H1 (cell line): ENCODE measurements around the gene SAAL1. TPM values are rescaled to one million over a fixed set of nuclear protein-coding genes. Genes with fewer than 3 reads are reported as not detected.

Experiments used
- CTCF ChIA-PET: fragments of 300-600 bp; sonication (Branson Sonifier 250); formaldehyde crosslinking; loops from one replicate; lab custom pipeline; 2021; ENCODE audit not compliant: partially characterized antibody; lab: Charles Lee
- POLR2A ChIA-PET: fragments of 300-600 bp; sonication (Branson Sonifier 250); formaldehyde crosslinking; loops from one replicate; lab custom pipeline; 2021; ENCODE audit warnings: inconsistent platforms; ENCODE audit not compliant: partially characterized antibody; lab: Charles Lee
- DNase-seq, 2 experiments: peaks; one replicate each; pipeline versions ENCODE4 v3.0.0 to v3.0.0-alpha.2; 2010 to 2022; ENCODE audit warnings: low spot score in 2 of 2, low read depth in 1 of 2, mixed read lengths in 1 of 2
- FAIRE-seq: peaks from 2 replicates; lab custom pipeline; 2011; peaks lifted over from hg19 to GRCh38; lab: Jason Lieb, UNC
- H2AFZ ChIP-seq: 2 replicates; pipeline ENCODE4 v1.8.1; 2012; ENCODE audit warnings: low read length, inconsistent platforms
- H2AK5ac ChIP-seq: 2 replicates; pipeline ENCODE4 v1.6.1; 2013; ENCODE audit warnings: low read depth, low read length
- H2BK120ac ChIP-seq: replicated peaks from 2 replicates; pipeline ENCODE3; 2013; ENCODE audit warnings: low read depth, low read length, inconsistent platforms
- H2BK12ac ChIP-seq: 2 replicates; pipeline ENCODE4 v1.6.1; 2013; ENCODE audit warnings: low read depth, low read length
- H2BK15ac ChIP-seq: 2 replicates; pipeline ENCODE4 v1.6.1; 2013; ENCODE audit warnings: low read length
- H2BK20ac ChIP-seq: 2 replicates; pipeline ENCODE4 v1.6.1; 2013; ENCODE audit warnings: low read length
- H2BK5ac ChIP-seq: 2 replicates; pipeline ENCODE4 v1.6.1; 2013; ENCODE audit warnings: low read depth, low read length
- H3K14ac ChIP-seq: 2 replicates; pipeline ENCODE4 v1.6.1; 2013; ENCODE audit warnings: inconsistent platforms; ENCODE audit not compliant: insufficient read length
- H3K18ac ChIP-seq: 2 replicates; pipeline ENCODE4 v1.6.1; 2013; ENCODE audit warnings: low read length; ENCODE audit errors: extremely low read depth
- H3K23ac ChIP-seq: 2 replicates; pipeline ENCODE4 v1.6.1; 2013; ENCODE audit warnings: inconsistent platforms; ENCODE audit not compliant: insufficient read length
- H3K23me2 ChIP-seq: 2 replicates; pipeline ENCODE4 v1.6.1; 2013; ENCODE audit warnings: low read depth, low read length
- H3K27ac ChIP-seq: 2 replicates; pipeline ENCODE4 v1.6.1; 2011; ENCODE audit warnings: low read depth, low read length, inconsistent platforms
- H3K27me3 ChIP-seq, 4 experiments: replicated peaks in 1 of 4; 1 replicate in 1 of 4; 2 replicates in 3 of 4; pipeline versions ENCODE4 v1.6.1 to v1.8.1; 2011 to 2013; ENCODE audit warnings: low read length in 3 of 4, mild to moderate bottlenecking in 3 of 4, inconsistent platforms in 2 of 4, mixed read lengths in 2 of 4, moderate library complexity in 1 of 4; ENCODE audit not compliant: control insufficient read depth in 3 of 4, insufficient read depth in 3 of 4; ENCODE audit errors: extremely low read depth in 1 of 4
- H3K36me3 ChIP-seq, 4 experiments: 2 replicates each; pipeline versions ENCODE4 v1.6.1 to v1.8.1; 2011 to 2013; ENCODE audit warnings: mild to moderate bottlenecking in 4 of 4, low read length in 3 of 4, moderate library complexity in 2 of 4, control low read depth in 1 of 4, inconsistent platforms in 1 of 4; ENCODE audit not compliant: insufficient read depth in 4 of 4, control insufficient read depth in 2 of 4
- H3K4ac ChIP-seq: replicated peaks from 2 replicates; pipeline ENCODE3; 2013; ENCODE audit warnings: low read length, low read depth, mixed read lengths, inconsistent platforms; ENCODE audit not compliant: insufficient read length
- H3K4me1 ChIP-seq, 4 experiments: replicated peaks in 1 of 4; 1 replicate in 1 of 4; 2 replicates in 3 of 4; pipeline versions ENCODE4 v1.6.1 to v1.8.1; 2011 to 2013; ENCODE audit warnings: low read length in 3 of 4, inconsistent platforms in 2 of 4, mixed read lengths in 1 of 4; ENCODE audit not compliant: insufficient read depth in 4 of 4, control insufficient read depth in 3 of 4
- H3K4me2 ChIP-seq, 2 experiments: 2 replicates each; pipeline versions ENCODE4 v1.6.1 to v1.8.1; 2011 to 2013; ENCODE audit warnings: low read depth in 2 of 2, low read length in 2 of 2, control low read depth in 1 of 2, inconsistent platforms in 1 of 2, mild to moderate bottlenecking in 1 of 2; ENCODE audit not compliant: insufficient read depth in 1 of 2
- H3K4me3 ChIP-seq, 4 experiments: fragments of 200-600, 300-600 bp in 1 of 4; sonication (generic), shearing (Covaris generic), sonication (Bioruptor Twin) in 1 of 4; 2 replicates each; pipeline versions ENCODE4 v1.5.1 to v1.8.1; 2011 to 2016; ENCODE audit warnings: low read length in 4 of 4, low read depth in 3 of 4, control low read depth in 2 of 4, inconsistent platforms in 2 of 4, mild to moderate bottlenecking in 2 of 4, mixed read lengths in 1 of 4, moderate library complexity in 1 of 4; ENCODE audit not compliant: insufficient read depth in 2 of 4; ENCODE audit errors: extremely low read depth in 1 of 4
- H3K56ac ChIP-seq: replicated peaks from 2 replicates; pipeline ENCODE3; 2013; ENCODE audit warnings: low read depth, mild to moderate bottlenecking, mixed read lengths, low read length, inconsistent platforms; ENCODE audit not compliant: insufficient read length
- H3K79me1 ChIP-seq: 2 replicates; pipeline ENCODE4 v1.6.1; 2013; ENCODE audit warnings: low read depth, low read length, control low read depth
- H3K79me2 ChIP-seq, 2 experiments: 2 replicates each; pipeline versions ENCODE4 v1.6.1 to v1.8.1; 2012 to 2013; ENCODE audit warnings: low read length in 2 of 2, mild to moderate bottlenecking in 2 of 2, inconsistent platforms in 1 of 2; ENCODE audit not compliant: insufficient read depth in 2 of 2, control insufficient read depth in 1 of 2
- H3K9ac ChIP-seq, 4 experiments: replicated peaks in 1 of 4; 1 replicate in 1 of 4; 2 replicates in 3 of 4; pipeline versions ENCODE4 v1.6.1 to v1.8.1; 2011 to 2013; ENCODE audit warnings: low read depth in 3 of 4, low read length in 3 of 4, control low read depth in 2 of 4, mild to moderate bottlenecking in 2 of 4, moderate library complexity in 2 of 4, inconsistent platforms in 1 of 4; ENCODE audit errors: extremely low read depth in 1 of 4
- H3K9me3 ChIP-seq, 2 experiments: 2 replicates each; pipeline versions ENCODE4 v1.6.1 to v1.8.1; 2012 to 2013; ENCODE audit warnings: mild to moderate bottlenecking in 2 of 2, moderate library complexity in 2 of 2, control low read depth in 1 of 2, inconsistent platforms in 1 of 2, low read depth in 1 of 2, low read length in 1 of 2, mixed read lengths in 1 of 2; ENCODE audit not compliant: insufficient read depth in 2 of 2
- H4K20me1 ChIP-seq, 2 experiments: replicated peaks in 1 of 2; 2 replicates each; pipeline versions ENCODE3 to v1.8.1; 2011 to 2013; ENCODE audit warnings: inconsistent platforms in 2 of 2, low read length in 2 of 2, mild to moderate bottlenecking in 1 of 2; ENCODE audit not compliant: insufficient read depth in 2 of 2, control insufficient read depth in 1 of 2
- H4K5ac ChIP-seq: 2 replicates; pipeline ENCODE4 v1.6.1; 2013; ENCODE audit warnings: low read length, low read depth, mixed read lengths, inconsistent platforms; ENCODE audit not compliant: insufficient read length
- H4K8ac ChIP-seq: 2 replicates; pipeline ENCODE4 v1.8.0; 2013; ENCODE audit warnings: mild to moderate bottlenecking, moderate library complexity, low read length, inconsistent platforms; ENCODE audit not compliant: insufficient read depth; ENCODE audit errors: extremely low read depth
- H4K91ac ChIP-seq: replicated peaks from 2 replicates; pipeline ENCODE3; 2013; ENCODE audit warnings: low read length, mixed read lengths, inconsistent platforms; ENCODE audit not compliant: insufficient read length
- ASH2L ChIP-seq: fragments of 200-600, 300-600 bp; sonication (generic); IDR thresholded peaks from one replicate; pipeline ENCODE4 v1.7.1; 2017; ENCODE audit warnings: low read length
- BACH1 ChIP-seq: IDR thresholded peaks from 2 replicates; pipeline ENCODE4 v1.6.1; 2012; ENCODE audit warnings: low read length, improper control_type of control experiment
- CHD1 ChIP-seq: IDR thresholded peaks from 2 replicates; pipeline ENCODE4 v1.6.1; 2012; ENCODE audit warnings: low read depth, low read length, improper control_type of control experiment
- EP300 ChIP-seq, 2 experiments: IDR thresholded peaks; 1 replicate in 1 of 2; 2 replicates in 1 of 2; pipeline ENCODE4 v1.6.1; 2011 to 2012; ENCODE audit warnings: low read depth in 2 of 2, low read length in 2 of 2, mild to moderate bottlenecking in 2 of 2, borderline replicate concordance in 1 of 2, inconsistent platforms in 1 of 2, moderate library complexity in 1 of 2
- PHF8 ChIP-seq: fragments of 200-600 bp; sonication (generic); conservative IDR thresholded peaks from 2 replicates; pipeline ENCODE4 v1.7.1; 2012; ENCODE audit warnings: low read depth, mild to moderate bottlenecking, inconsistent platforms, low read length, moderate library complexity
- POLR2A ChIP-seq, 2 experiments: IDR thresholded peaks; 1 replicate in 1 of 2; 2 replicates in 1 of 2; pipeline ENCODE4 v1.6.1; 2011; ENCODE audit warnings: low read depth in 2 of 2, low read length in 2 of 2, mild to moderate bottlenecking in 2 of 2; ENCODE audit errors: control extremely low read depth in 1 of 2
- POU5F1 ChIP-seq: IDR thresholded peaks from 2 replicates; pipeline ENCODE4 v1.6.1; 2011; ENCODE audit warnings: low read depth, mild to moderate bottlenecking, low read length, moderate library complexity
- SUZ12 ChIP-seq: fragments of 200-600 bp; sonication (generic); IDR thresholded peaks from 2 replicates; pipeline ENCODE4 v1.6.1; 2012; ENCODE audit warnings: mild to moderate bottlenecking, inconsistent platforms, low read length, moderate library complexity, mixed read lengths
- TEAD4 ChIP-seq: IDR thresholded peaks from 2 replicates; pipeline ENCODE4 v1.6.1; 2012; ENCODE audit warnings: low read depth, low read length, inconsistent platforms, mixed read lengths
- WGBS, 2 experiments: shearing (Covaris generic) in 1 of 2; methylation state at CpG; one replicate each; pipeline versions ENCODE4 v1.1.6 to v1.1.7; 2013 to 2015; ENCODE audit warnings: low lambda C conversion rate in 2 of 2, mixed read lengths in 2 of 2, inconsistent platforms in 1 of 2, low coverage in 1 of 2, missing lambda C conversion rate in 1 of 2; ENCODE audit not compliant: insufficient replicate concordance in 2 of 2, insufficient coverage in 1 of 2, insufficient read length in 1 of 2; ENCODE audit errors: extremely low coverage in 1 of 2, missing lambda C conversion rate in 1 of 2; 5-methylcytosine and 5-hydroxymethylcytosine counted together
- polyA plus RNA-seq, 7 experiments: library from polyadenylated mRNA; depleted of rRNA in 3 of 7; stranded (reverse) in 5 of 7; unstranded in 2 of 7; fragments of >200 nt in 5 of 7; fragments of 200-250 nt in 2 of 7; gene quantifications; 1 replicate in 5 of 7; 2 replicates in 1 of 7; 4 replicates in 1 of 7; pipeline versions ENCODE4 v1.2.1 to v1.2.3, GENCODE V29; 2011 to 2013; ENCODE audit warnings: missing spikeins in 2 of 7, mixed read lengths in 2 of 7
- total RNA-seq: library from RNA; stranded (reverse); fragmentation: NEBNext Ultra II Directional; extraction: Animal tissue kit (Norgen Biotek cat#: 25700); gene quantifications from 2 replicates; pipeline ENCODE4 v1.2.1, GENCODE V29; 2021

SAAL1 gene
- total and polyA plus RNA-seq, 2 of the 8 experiments (the other 6 are each of a cell fraction or from before 2014, with no cell fraction given): 26.4 to 46.6 TPM

DNA sequence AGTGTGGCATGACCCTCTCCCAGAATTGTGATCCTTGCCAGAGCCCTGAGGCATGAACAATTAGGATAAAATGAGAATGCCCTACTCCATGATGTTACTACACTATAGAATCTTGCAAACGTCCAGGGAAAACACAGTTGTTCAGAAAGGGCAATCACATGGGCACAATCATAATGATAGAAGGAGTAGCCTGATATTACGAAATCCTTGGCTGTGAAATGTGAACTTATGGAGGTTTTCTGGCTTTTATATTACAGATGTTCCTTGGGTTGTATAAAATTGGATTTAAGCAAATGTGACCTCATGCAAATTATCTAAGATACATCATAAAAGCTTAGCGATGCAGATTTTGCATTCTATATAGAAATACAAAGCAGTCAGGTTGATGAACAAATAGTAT is 30.4 kb downstream of the SAAL1 start:
- WGBS, 2 experiments: 89% methylated on average over 3 of the region's 3 CpGs; no CpG with 5 or more reads in 1 of the 2 experiments
- no peak overlapping the region for H4K8ac ChIP-seq
- no peak overlapping the region for H3K14ac ChIP-seq
- DNase-seq (no peak), FAIRE-seq (no peak)
- no peaks in the 10 kb centered on the region for H3K79me1 ChIP-seq
- no peaks in the 10 kb centered on the region for H3K4me1 ChIP-seq
- no peaks in the 10 kb centered on the region for H3K23me2 ChIP-seq
- H2BK15ac ChIP-seq: no peak overlapping the region
- peaks cover 0 to 15% (median 8%) of the 10 kb centered on the region in 4 experiments; a peak in 5 of 8 replicates for H3K36me3 ChIP-seq
- no peak overlapping the region for H3K56ac ChIP-seq
- no peaks in the 10 kb centered on the region for H4K20me1 ChIP-seq
- no peak overlapping the region for H3K4ac ChIP-seq
- ChIA-PET CTCF (no interaction called here), POLR2A (interaction anchor here (0.8 kb wide), 1 partner anchor 9 kb away, joined by 3 read pairs; no protein-coding TSS in a partner anchor)
- no peak overlapping the region for H4K5ac ChIP-seq
- no peak overlapping the region for H2BK120ac ChIP-seq
- H2AFZ ChIP-seq: no peak overlapping the region
- H3K4me3 ChIP-seq: no peak overlapping the region
- no peak overlapping the region for H4K91ac ChIP-seq
- no peak overlapping the region for H3K18ac ChIP-seq
- H2BK5ac ChIP-seq: no peak overlapping the region
- no peaks in the 10 kb centered on the region for H3K79me2 ChIP-seq
- no peak overlapping the region for H3K27ac ChIP-seq
- H2BK20ac ChIP-seq: no peak overlapping the region
- H3K9ac ChIP-seq: no peak overlapping the region
- H3K23ac ChIP-seq: no peak overlapping the region
- no peak overlapping the region for H2AK5ac ChIP-seq
- no peak for TF ChIP-seq ASH2L
- TF ChIP-seq CHD1: no peak
- TF ChIP-seq EP300 (IDR thresholded peaks at IDR 0.05; ENCODE audit: borderline replicate concordance in 1 of 2, low read depth in 2 of 2, low read length in 2 of 2): no peak
- no peak for TF ChIP-seq TEAD4
- no peak for TF ChIP-seq SUZ12
- no peak for TF ChIP-seq POLR2A (IDR thresholded peaks at IDR 0.05; ENCODE audit: control extremely low read depth in 1 of 2, low read depth in 2 of 2, low read length in 2 of 2)
- no peak for TF ChIP-seq BACH1
- no peak for TF ChIP-seq POU5F1
- no peak for TF ChIP-seq PHF8
- TF ChIP-seq, all 59 proteins: peak for 0
- Histone ChIP-seq H3K27me3 (no peaks in the 10 kb centered on the region), H3K4me2 (no peak overlapping the region), H2BK12ac (no peak overlapping the region), H3K9me3 (no peaks in the 10 kb centered on the region)
